Measurements from ENCODE around the gene BTBD7.

Gene BTBD7

GRCh38 chr14:93329965-93330608 is 2.7 kb downstream of the BTBD7 start:
- no peak for DNase-seq

- no peak for DNase-seq
Measured at GRCh38 chr14:93328546-93328945, 4.3 kb downstream of the BTBD7 start.

GRCh38 chr14:93326196-93326595 is 6.6 kb downstream of the BTBD7 start:
- no peak for DNase-seq

GRCh38 chr14:93323600-93324174 is 9.1 kb downstream of the BTBD7 start:
- no peak for DNase-seq

GRCh38 chr14:93322929-93323599 is 9.8 kb downstream of the BTBD7 start:
- DNase-seq: no peak

GRCh38 chr14:93320489-93320888 is 12.3 kb downstream of the BTBD7 start:
- no peak for DNase-seq

GRCh38 chr14:93319958-93320357 is 12.9 kb downstream of the BTBD7 start:
- no peak for DNase-seq

- no peak for DNase-seq
Measured at GRCh38 chr14:93319494-93319893, 13.3 kb downstream of the BTBD7 start.

- no peak for DNase-seq
Measured at GRCh38 chr14:93318927-93319326, 13.9 kb downstream of the BTBD7 start.

- DNase-seq: peak; percentile 12
Measured at GRCh38 chr14:93317875-93318807, 14.7 kb downstream of the BTBD7 start.

GRCh38 chr14:93317210-93317874 is 15.5 kb downstream of the BTBD7 start:
- DNase-seq: no peak

GRCh38 chr14:93316716-93317115 is 16.1 kb downstream of the BTBD7 start:
- DNase-seq: no peak

GRCh38 chr14:93315575-93315974 is 17.3 kb downstream of the BTBD7 start:
- no peak for DNase-seq

- DNase-seq: no peak
Measured at GRCh38 chr14:93311082-93311481, 21.8 kb downstream of the BTBD7 start.

GRCh38 chr14:93309427-93309966 is 23.3 kb downstream of the BTBD7 start:
- no peak for DNase-seq

- no peak for DNase-seq
Measured at GRCh38 chr14:93308686-93309345, 24.0 kb downstream of the BTBD7 start.

- DNase-seq: no peak
Measured at GRCh38 chr14:93306812-93307211, 26.0 kb downstream of the BTBD7 start.

GRCh38 chr14:93305725-93306418 is 27.0 kb downstream of the BTBD7 start:
- DNase-seq: no peak

GRCh38 chr14:93304771-93305170 is 28.1 kb downstream of the BTBD7 start:
- DNase-seq: no peak

GRCh38 chr14:93303659-93304058 is 29.2 kb downstream of the BTBD7 start:
- DNase-seq: no peak
